Fibroblast of lung (primary cell): ENCODE data around the gene SLC4A5. TPM values are rescaled to one million over a fixed set of nuclear protein-coding genes. Genes with fewer than 3 reads are reported as not detected.

Experiments
- DNase-seq, 2 donors: peaks; one replicate each; pipeline versions ENCODE4 v3.0.0 to v3.0.0-alpha.2; 2010; ENCODE audit warnings: low read depth in 2 of 2
- H2AFZ ChIP-seq: 2 replicates; pipeline ENCODE4 v1.5.1; 2012; ENCODE audit warnings: low read length, control low read depth, inconsistent platforms
- H3K27ac ChIP-seq: 2 replicates; pipeline ENCODE4 v1.5.1; 2011; ENCODE audit warnings: low read length, control low read depth; ENCODE audit not compliant: insufficient read depth
- H3K27me3 ChIP-seq: 2 replicates; pipeline ENCODE4 v1.5.1; 2011; ENCODE audit warnings: mild to moderate bottlenecking, low read length; ENCODE audit not compliant: control insufficient read depth, insufficient read depth
- H3K36me3 ChIP-seq: 2 replicates; pipeline ENCODE4 v1.5.1; 2011; ENCODE audit warnings: low read length; ENCODE audit not compliant: control insufficient read depth, insufficient read depth
- H3K4me1 ChIP-seq: 2 replicates; pipeline ENCODE4 v1.5.1; 2011; ENCODE audit warnings: low read length; ENCODE audit not compliant: control insufficient read depth, insufficient read depth; ENCODE audit errors: extremely low read depth
- H3K4me2 ChIP-seq: 2 replicates; pipeline ENCODE4 v1.5.1; 2011; ENCODE audit warnings: low read length, control low read depth; ENCODE audit not compliant: insufficient read depth; ENCODE audit errors: extremely low read depth
- H3K4me3 ChIP-seq, 4 experiments: fragments of 200-600 bp in 1 of 4; sonication (generic) in 1 of 4; replicated peaks in 1 of 4; 2 replicates each; pipeline ENCODE4 v1.5.1; 2011 to 2016; ENCODE audit warnings: low read length in 4 of 4, low read depth in 3 of 4, mild to moderate bottlenecking in 3 of 4, control low read depth in 2 of 4, inconsistent platforms in 1 of 4, mixed read lengths in 1 of 4; ENCODE audit not compliant: insufficient read depth in 1 of 4; ENCODE audit errors: control extremely low read depth in 1 of 4
- H3K79me2 ChIP-seq: 2 replicates; pipeline ENCODE4 v1.5.1; 2012; ENCODE audit warnings: mild to moderate bottlenecking, low read length, inconsistent platforms; ENCODE audit not compliant: control insufficient read depth, insufficient read depth
- H3K9ac ChIP-seq: 2 replicates; pipeline ENCODE4 v1.5.1; 2011; ENCODE audit warnings: mild to moderate bottlenecking, low read length, control low read depth; ENCODE audit not compliant: insufficient read depth
- H3K9me3 ChIP-seq: 2 replicates; pipeline ENCODE4 v1.5.1; 2012; ENCODE audit warnings: low read depth, low read length; ENCODE audit not compliant: control insufficient read depth, insufficient read depth
- H4K20me1 ChIP-seq: 2 replicates; pipeline ENCODE4 v1.5.1; 2011; ENCODE audit warnings: low read length; ENCODE audit not compliant: control insufficient read depth, insufficient read depth; ENCODE audit errors: extremely low read depth
- CTCF ChIP-seq, 2 donors: IDR thresholded peaks in 1 of 2; conservative IDR thresholded peaks in 1 of 2; 1 replicate in 1 of 2; 2 replicates in 1 of 2; pipeline ENCODE4 v1.5.1; 2011 to 2012; ENCODE audit warnings: low read length in 2 of 2, control low read depth in 1 of 2, inconsistent platforms in 1 of 2, low read depth in 1 of 2, mild to moderate bottlenecking in 1 of 2
- EZH2 ChIP-seq: IDR thresholded peaks from 2 replicates; pipeline ENCODE4 v1.5.1; 2012; ENCODE audit warnings: low read length, control low read depth, mild to moderate bottlenecking; ENCODE audit errors: missing control alignments
- polyA plus RNA-seq, 2 donors: library from polyadenylated mRNA; depleted of rRNA in 1 of 2; stranded (reverse) in 1 of 2; unstranded in 1 of 2; fragments of >200 nt; gene quantifications; 2 replicates each; pipeline ENCODE4 v1.2.1, GENCODE V29; 2011 to 2012; ENCODE audit warnings: missing spikeins in 1 of 2
- total RNA-seq: library from RNA; depleted of rRNA; stranded (reverse); fragments of >200 nt; gene quantifications from 2 replicates; pipeline ENCODE4 v1.2.1, GENCODE V29; 2014

Gene SLC4A5
- total and polyA plus RNA-seq, 2 donors (not counting 1 experiment from before 2014, with no cell fraction given): 0.12 to 0.17 TPM

DNA sequence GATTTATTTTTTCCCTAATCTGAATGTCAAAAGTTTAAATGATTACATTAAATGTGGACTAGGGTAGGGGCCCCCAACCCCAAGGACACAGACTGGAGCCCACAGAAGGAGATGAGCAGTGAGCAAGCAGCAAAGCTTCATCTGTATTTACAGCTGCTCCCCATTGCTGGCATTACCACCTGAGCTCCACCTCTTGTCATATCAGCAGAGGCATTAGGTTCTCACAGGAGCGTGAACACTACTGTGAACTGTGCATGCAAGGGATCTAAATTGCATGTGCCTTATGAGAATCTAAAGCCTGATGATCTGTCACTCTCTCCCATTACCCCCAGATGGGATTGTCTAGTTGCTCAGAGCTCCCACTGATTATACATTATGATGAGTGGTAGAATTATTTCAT is 168.3 kb downstream of the SLC4A5 start:
- Histone ChIP-seq H3K36me3 (peaks cover 2% of the 10 kb centered on the region), H3K4me1 (no peaks in the 10 kb centered on the region), H3K27me3 (no peaks in the 10 kb centered on the region), H3K9ac (no peak overlapping the region), H3K4me3 (no peak overlapping the region), H4K20me1 (no peaks in the 10 kb centered on the region), H2AFZ (no peak overlapping the region), H3K27ac (no peak overlapping the region), H3K4me2 (no peak overlapping the region), H3K9me3 (no peaks in the 10 kb centered on the region), H3K79me2 (peaks cover 57% of the 10 kb centered on the region)
- DNase-seq: no peak
- no peak for TF ChIP-seq EZH2

DNA sequence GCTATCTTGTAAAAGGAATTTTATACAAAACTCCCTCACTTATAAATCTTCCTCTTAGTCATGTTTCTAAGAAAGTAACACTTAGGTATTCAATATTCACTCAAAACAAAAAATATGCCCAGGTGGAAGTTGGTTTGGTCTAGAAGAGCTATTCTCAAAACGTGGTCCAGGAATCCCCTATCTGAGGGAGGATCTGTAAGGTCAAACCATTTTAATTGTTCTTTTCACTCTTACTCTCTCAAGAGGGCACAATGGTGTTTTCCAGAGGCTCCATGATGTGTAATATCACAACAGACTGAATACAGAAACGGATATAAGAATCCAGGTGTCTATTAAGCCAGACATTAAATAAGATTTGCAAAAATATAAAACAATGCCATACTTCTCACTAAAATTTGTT is 174.5 kb downstream of the SLC4A5 start:
- Histone ChIP-seq H3K4me1 (no peaks in the 10 kb centered on the region), H3K27ac (no peak overlapping the region), H3K36me3 (peaks cover 10% of the 10 kb centered on the region), H3K27me3 (no peaks in the 10 kb centered on the region), H3K79me2 (peaks cover 14% of the 10 kb centered on the region), H4K20me1 (no peaks in the 10 kb centered on the region), H2AFZ (no peak overlapping the region), H3K9me3 (no peaks in the 10 kb centered on the region), H3K4me2 (no peak overlapping the region), H3K4me3 (no peak overlapping the region), H3K9ac (no peak overlapping the region)
- TF ChIP-seq CTCF (conservative IDR thresholded peaks at IDR 0.05 in 1 of 2, IDR thresholded peaks at IDR 0.05 in 1 of 2; ENCODE audit: low read depth in 1 of 2, low read length in 2 of 2) (no peak), EZH2 (no peak)
- no peak for DNase-seq

Other genes with a start within 250 kb of the SLC4A5 start
- 19.5 and 28.2 TPM in 2 replicates for gene BOLA3, start 195.5 kb downstream of the SLC4A5 start, total RNA-seq
- 48.8 and 55.7 TPM in 2 replicates for gene BOLA3, start 195.5 kb downstream of the SLC4A5 start, polyA plus RNA-seq
- 80.9 and 87.4 TPM in 2 replicates for gene MOB1A, start 164.5 kb downstream of the SLC4A5 start, total RNA-seq
- 61.6 and 80.3 TPM in 2 replicates for gene MOB1A, start 164.5 kb downstream of the SLC4A5 start, polyA plus RNA-seq
- 325 and 334 TPM in 2 replicates for gene MTHFD2, start 144.8 kb downstream of the SLC4A5 start, total RNA-seq
- 72.2 and 95.4 TPM in 2 replicates for gene MTHFD2, start 144.8 kb downstream of the SLC4A5 start, polyA plus RNA-seq
- 157 and 228 TPM in 2 replicates for gene DCTN1, start 36.9 kb upstream of the SLC4A5 start, total RNA-seq
- 133 and 193 TPM in 2 replicates for gene DCTN1, start 36.9 kb upstream of the SLC4A5 start, polyA plus RNA-seq
- 0.77 and 1.5 TPM in 2 replicates for gene C2orf81, start 78.2 kb upstream of the SLC4A5 start, total RNA-seq
- 0.25 and 0.37 TPM in 2 replicates for gene C2orf81, start 78.2 kb upstream of the SLC4A5 start, polyA plus RNA-seq
- gene WDR54, start 78.3 kb upstream of the SLC4A5 start, total RNA-seq: 23.9 and 27.1 TPM in 2 replicates
- 24.3 and 34.0 TPM in 2 replicates for gene WDR54, start 78.3 kb upstream of the SLC4A5 start, polyA plus RNA-seq
- gene RTKN, start 98.5 kb upstream of the SLC4A5 start, total RNA-seq: 11.8 and 16.0 TPM in 2 replicates
- 8.3 and 10.0 TPM in 2 replicates for gene RTKN, start 98.5 kb upstream of the SLC4A5 start, polyA plus RNA-seq
- gene INO80B, start 111.7 kb upstream of the SLC4A5 start, total RNA-seq: 13.0 and 14.9 TPM in 2 replicates
- gene INO80B, start 111.7 kb upstream of the SLC4A5 start, polyA plus RNA-seq: 6.9 TPM in 2 replicates
- gene WBP1, start 115.0 kb upstream of the SLC4A5 start, total RNA-seq: 48.8 and 78.1 TPM in 2 replicates
- 43.8 and 45.8 TPM in 2 replicates for gene WBP1, start 115.0 kb upstream of the SLC4A5 start, polyA plus RNA-seq
- gene MOGS, start 122.0 kb upstream of the SLC4A5 start, total RNA-seq: 49.1 and 56.0 TPM in 2 replicates
- 37.1 and 39.5 TPM in 2 replicates for gene MOGS, start 122.0 kb upstream of the SLC4A5 start, polyA plus RNA-seq
- 38.0 and 45.4 TPM in 2 replicates for gene MRPL53, start 129.3 kb upstream of the SLC4A5 start, total RNA-seq
- gene MRPL53, start 129.3 kb upstream of the SLC4A5 start, polyA plus RNA-seq: 30.1 and 33.9 TPM in 2 replicates
- gene CCDC142, start 139.6 kb upstream of the SLC4A5 start, total RNA-seq: 18.5 and 21.3 TPM in 2 replicates
- 3.8 and 5.3 TPM in 2 replicates for gene CCDC142, start 139.6 kb upstream of the SLC4A5 start, polyA plus RNA-seq
- 7.7 and 10.7 TPM in 2 replicates for gene TTC31, start 139.7 kb upstream of the SLC4A5 start, total RNA-seq
- 11.8 and 12.7 TPM in 2 replicates for gene TTC31, start 139.7 kb upstream of the SLC4A5 start, polyA plus RNA-seq
- 1.5 and 3.0 TPM in 2 replicates for gene LBX2, start 156.2 kb upstream of the SLC4A5 start, total RNA-seq
- 0.52 and 0.69 TPM in 2 replicates for gene LBX2, start 156.2 kb upstream of the SLC4A5 start, polyA plus RNA-seq
- 31.3 and 35.5 TPM in 2 replicates for gene PCGF1, start 164.3 kb upstream of the SLC4A5 start, total RNA-seq
- 23.8 and 25.4 TPM in 2 replicates for gene PCGF1, start 164.3 kb upstream of the SLC4A5 start, polyA plus RNA-seq
- gene TLX2, start 171.0 kb upstream of the SLC4A5 start, total RNA-seq: under 0.01 TPM in 1 of 2 replicates, not detected in the other
- not detected in 2 replicates for gene TLX2, start 171.0 kb upstream of the SLC4A5 start, polyA plus RNA-seq
- not detected in 2 replicates for gene DQX1, start 182.8 kb upstream of the SLC4A5 start, total RNA-seq
- gene DQX1, start 182.8 kb upstream of the SLC4A5 start, polyA plus RNA-seq: not detected in 2 replicates
- 70.4 and 73.7 TPM in 2 replicates for gene AUP1, start 186.3 kb upstream of the SLC4A5 start, total RNA-seq
- gene AUP1, start 186.3 kb upstream of the SLC4A5 start, polyA plus RNA-seq: 54.0 and 81.3 TPM in 2 replicates
- 45.7 and 47.8 TPM in 2 replicates for gene HTRA2, start 186.5 kb upstream of the SLC4A5 start, total RNA-seq
- 18.8 and 25.4 TPM in 2 replicates for gene HTRA2, start 186.5 kb upstream of the SLC4A5 start, polyA plus RNA-seq
- gene LOXL3, start 210.5 kb upstream of the SLC4A5 start, total RNA-seq: 12.6 and 26.4 TPM in 2 replicates
- 13.7 and 20.6 TPM in 2 replicates for gene LOXL3, start 210.5 kb upstream of the SLC4A5 start, polyA plus RNA-seq
- 25.7 and 31.7 TPM in 2 replicates for gene DOK1, start 211.3 kb upstream of the SLC4A5 start, total RNA-seq
- 11.4 and 12.6 TPM in 2 replicates for gene DOK1, start 211.3 kb upstream of the SLC4A5 start, polyA plus RNA-seq